Liver (tissue), 3 donors: ENCODE measurements around the gene PRAMEF12.

ENCODE experiments used
- CTCF ChIP-seq: fragments of 150-350 bp; IDR thresholded peaks from 2 replicates; pipeline ENCODE4 v1.5.1; 2017; ENCODE audit warnings: improper control_type of control experiment, low read depth, low read length; ENCODE audit not compliant: missing input control
- JUND ChIP-seq, 2 donors: IDR thresholded peaks; 2 replicates each; pipeline ENCODE4 v1.6.1; 2016; ENCODE audit warnings: antibody characterized with exemption in 2 of 2
- ZBTB33 ChIP-seq: IDR thresholded peaks from 2 replicates; pipeline ENCODE4 v1.6.1; 2016; ENCODE audit warnings: antibody characterized with exemption
- donor health status: healthy.
- donor health status: healthy.

- TF ChIP-seq CTCF (no peak), JUND (IDR thresholded peaks at IDR 0.05) (no peak), ZBTB33 (no peak)
These were observed 13.2 kb upstream of the PRAMEF12 start for GRCh38 chr1:12760256-12760795.
